CD4-positive, alpha-beta T cell treated with Interleukin-15 for 4 hours (primary cell): Measurements from ENCODE around the gene NOS1AP.

Experiments
- DNase-seq: peaks from one replicate; pipeline ENCODE4 v3.0.0-alpha.2; 2020; ENCODE audit warnings: low spot score

NOS1AP gene

DNA sequence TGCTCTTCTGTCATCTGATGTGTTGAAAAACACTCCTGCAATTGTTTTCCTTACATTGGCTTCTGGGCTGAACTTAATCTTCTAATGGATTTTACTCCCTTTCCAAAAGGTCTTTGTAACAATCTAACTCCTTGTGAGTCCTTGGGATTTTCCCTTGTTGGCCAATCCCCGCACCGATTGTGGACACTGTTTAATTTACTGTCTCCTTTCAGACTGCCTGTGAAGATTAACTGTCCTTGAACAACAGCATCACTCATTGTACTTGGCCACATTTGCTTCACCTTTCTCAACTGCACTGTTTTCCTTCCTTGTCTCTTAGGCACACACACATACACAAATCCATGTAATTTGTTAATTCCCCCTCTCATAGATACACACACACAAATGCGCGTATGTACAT, 186.8 kb downstream of the NOS1AP start:
- DNase-seq, result no peak

DNA sequence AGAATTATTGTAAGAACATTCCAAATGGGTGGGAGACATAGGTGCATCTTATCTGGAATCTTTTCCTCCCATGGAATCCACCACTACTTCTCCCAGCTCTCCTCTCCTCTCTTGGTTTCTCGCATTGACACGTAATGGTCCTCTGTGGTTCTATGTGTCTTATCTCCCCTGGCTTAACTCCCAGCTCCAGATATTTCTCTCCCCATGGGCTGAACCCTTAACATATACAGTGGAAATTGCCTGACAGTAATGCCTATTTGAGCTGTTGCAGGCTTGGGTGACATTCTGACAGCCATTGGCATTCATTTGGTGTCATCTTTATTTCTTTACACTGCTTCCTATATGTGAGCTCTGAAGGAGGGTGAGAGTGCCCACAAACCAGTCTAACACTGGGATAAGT, 188.9 kb downstream of the NOS1AP start:
- DNase-seq, result no peak

DNA sequence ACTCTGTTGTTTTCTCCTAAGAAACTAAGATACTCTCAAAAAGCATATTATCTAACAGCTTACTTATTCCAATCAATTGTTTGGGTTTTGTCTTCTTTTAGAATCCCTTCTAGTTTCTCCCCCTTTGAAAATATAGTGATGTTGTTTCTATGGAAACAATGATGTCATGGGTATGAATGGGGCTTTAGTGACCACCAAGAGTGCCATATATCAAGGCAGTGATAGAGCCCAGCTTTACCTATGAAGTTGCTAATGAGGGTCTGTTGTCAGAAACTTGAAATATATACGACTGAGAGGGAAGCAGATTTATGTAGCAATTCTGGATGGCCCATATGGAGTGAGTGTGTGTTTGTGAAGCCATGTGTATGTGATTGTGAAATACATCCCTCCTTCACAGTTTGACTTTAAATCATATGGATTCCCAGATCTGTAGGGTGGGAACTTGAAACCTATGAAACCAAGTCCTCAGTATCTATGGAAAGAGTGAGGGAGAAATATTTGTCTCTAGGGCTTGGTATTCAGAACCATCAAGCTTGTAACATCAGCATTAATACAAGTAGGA, 190.5 kb downstream of the NOS1AP start:
- DNase-seq, result no peak

DNA sequence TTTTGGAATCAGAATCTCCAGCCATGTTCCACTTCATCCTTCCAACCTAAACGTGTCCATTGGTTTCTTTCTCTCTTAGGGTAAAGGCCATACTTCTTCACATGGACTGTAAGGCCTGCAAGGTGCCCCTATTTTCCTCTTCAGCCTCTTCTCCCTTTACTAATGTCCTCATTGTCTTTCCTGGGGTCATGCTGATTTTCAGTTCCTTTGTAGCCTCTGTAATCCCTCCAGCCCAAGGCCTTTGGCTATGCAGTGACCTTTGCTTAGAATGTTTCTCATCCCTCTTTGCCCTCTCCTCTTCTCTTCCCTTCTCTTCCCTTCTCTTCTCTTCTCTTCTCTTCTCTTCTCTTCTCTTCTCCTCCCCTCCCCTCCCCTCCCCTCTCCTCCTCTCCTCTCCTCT, 194.6 kb downstream of the NOS1AP start:
- no peak for DNase-seq

DNA sequence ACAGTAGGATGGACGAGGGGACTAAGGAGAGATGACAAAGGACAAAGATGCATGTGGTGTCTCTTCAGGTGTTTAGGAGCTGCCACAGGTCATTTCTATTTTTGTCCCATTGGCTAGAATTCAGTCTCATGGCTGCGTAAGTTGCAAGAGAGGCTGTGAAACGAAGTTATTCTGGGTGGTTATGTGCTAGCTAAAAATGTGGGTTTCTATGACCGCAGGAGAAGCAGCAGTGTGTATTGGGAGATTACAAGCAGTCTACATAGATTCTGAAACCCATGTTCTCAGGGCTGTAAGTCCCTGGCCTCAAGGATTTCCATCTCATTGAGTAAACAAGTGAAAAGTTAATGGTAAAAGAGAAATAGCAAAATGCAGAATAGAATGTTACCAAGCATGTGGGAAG, 196.5 kb downstream of the NOS1AP start:
- no peak for DNase-seq

DNA sequence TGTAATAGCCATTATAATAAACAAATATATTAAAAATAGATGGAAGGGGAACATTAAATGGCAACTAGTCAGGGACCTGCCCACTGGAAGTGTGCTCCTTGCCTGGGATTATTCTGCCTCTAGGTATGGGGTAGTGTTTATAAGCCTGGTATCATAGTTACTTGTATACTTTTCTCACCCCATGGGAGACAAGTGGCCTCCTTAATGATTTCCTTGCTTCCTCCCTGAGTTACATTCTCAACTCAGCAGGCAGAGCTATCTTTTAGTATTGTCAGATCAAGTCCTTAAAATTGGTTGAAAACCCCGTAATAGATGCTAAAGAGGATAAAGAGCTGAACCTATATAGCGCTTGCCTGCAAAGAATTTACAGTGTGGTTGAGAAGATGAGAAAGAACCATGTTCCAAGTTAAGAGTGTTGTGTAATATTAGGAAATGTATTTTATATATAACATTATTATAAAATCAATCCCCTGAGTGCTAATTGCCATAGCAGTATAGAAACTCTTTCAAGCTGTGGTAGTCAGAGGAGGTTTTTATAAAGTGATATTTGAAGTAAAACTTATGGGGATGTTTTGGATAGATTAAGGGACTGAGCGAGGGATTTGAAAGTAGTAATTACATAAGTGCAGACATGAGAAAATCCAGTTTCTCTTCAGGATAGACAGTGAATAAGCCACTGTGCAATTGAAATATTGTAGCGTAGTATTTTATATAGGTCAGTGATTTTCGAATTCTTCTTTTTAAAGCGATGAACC, 200.7 kb downstream of the NOS1AP start:
- DNase-seq, result no peak

DNA sequence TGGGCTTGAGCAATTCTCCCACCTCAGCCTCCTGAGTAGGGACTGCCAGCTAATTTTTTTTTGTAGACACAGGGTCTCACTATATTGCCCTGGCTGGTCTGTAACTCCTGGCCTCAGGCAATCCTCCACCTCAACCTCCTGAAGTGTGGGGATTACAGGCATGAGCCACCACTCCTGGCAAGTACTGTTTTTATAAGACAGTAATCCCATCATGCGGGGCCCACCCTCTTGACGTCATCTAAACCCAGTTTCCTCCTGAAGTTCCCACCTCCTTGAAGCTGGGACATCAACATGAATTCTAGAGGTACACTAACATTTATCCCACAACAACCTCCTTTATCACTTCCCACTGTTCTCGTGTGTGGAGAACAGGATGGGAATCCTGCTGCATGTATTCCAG, 202.5 kb downstream of the NOS1AP start:
- no peak for DNase-seq

DNA sequence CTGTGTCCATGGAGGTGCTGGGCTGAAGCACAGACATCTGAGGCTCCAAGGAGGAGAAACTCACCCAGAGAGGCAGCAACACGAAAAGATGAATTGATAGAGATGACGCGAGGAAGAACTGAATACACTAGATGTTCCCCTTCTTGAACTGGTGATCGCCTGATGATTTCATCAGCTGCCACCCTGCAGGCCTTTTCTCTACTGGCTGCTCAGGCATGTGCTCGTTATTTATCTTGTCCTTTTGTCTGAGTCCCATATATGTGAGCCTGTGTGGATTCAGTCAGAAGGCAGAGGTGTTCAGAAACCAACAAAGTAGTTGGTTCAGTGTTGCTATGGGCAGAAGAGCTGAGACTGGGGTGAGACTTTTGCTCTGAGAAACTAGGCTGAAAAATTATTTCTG, 202.9 kb downstream of the NOS1AP start:
- no peak for DNase-seq

DNA sequence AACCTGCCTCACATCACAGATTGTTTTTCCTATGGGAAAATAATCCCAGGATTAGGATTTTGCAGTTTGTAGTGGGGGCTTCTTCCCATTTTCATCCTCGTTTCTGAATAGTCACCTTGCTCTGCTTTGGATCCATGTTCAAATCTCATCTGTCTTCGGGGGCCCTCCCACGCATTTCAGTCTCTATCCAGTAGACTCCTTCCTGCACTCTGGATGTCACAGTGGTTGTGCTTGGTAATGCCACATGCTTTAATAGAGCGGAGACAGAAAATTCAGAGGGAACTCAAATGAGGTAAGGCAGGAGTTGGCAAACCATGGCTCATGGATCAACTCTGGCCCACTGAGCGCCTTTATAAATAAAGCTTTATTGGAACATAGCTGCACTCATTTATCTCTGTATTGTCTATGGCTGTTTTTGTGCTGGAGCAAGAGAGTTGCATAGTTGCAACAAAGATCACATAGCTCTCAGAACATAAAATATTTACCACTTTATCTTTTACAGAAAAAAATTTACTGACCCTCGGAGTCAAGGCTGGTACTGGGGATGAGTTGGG, 206.2 kb downstream of the NOS1AP start:
- no peak for DNase-seq

DNA sequence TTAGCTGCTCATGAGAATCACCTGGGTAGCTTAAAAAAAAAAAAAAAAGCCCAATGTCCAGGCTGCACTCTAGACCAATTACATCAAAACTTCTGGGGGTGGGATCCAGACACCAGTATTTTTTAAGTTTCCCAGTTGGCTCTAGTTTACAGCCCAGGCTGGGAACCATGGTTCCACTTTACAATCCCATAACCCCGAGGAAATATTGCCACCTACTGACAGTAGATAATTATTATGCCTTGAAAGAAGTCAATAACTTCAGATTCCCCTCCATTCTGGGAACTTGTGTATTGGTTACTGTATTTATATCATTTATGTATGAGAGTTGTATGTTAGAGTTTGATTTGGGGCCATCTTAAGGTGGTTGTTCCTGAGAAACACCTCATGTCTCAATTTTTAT, 207.0 kb downstream of the NOS1AP start:
- DNase-seq, result no peak

DNA sequence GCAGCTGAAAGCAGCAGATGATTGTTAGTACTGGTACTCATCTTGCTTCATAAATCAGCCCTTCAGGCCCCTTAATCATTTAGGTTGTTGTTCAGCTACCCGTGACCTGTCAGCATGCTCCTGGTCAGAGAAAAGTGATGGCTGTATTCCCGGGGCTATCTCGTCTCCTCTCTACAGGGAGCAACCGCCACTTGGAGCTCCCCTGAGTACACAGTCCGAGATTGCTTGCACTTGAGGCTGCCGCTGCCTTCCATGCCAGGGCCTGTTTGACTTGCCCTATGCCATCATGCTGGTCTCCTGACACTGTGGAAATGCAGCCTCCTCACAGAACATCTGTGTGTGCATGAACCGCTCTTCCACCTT, 209.6 kb downstream of the NOS1AP start:
- DNase-seq, result no peak

DNA sequence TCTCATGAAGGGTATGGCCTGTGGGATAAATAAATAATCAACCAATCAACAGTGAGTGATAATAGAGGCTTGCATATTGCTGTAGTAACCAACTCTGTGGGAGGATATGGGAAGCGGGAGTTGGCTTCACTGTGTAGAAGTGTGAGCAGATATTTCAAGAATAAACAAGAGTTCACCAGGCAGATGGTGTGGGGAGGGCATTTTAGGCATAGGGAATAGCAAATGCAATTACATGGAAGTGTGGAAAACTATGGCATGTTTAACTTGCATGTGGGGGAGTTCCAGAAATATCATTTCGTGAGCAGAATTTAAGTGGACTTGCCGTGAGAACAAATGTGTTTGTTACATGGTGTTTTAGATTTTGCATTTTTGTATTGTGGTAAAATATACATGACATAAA, 211.9 kb downstream of the NOS1AP start:
- DNase-seq, result no peak

DNA sequence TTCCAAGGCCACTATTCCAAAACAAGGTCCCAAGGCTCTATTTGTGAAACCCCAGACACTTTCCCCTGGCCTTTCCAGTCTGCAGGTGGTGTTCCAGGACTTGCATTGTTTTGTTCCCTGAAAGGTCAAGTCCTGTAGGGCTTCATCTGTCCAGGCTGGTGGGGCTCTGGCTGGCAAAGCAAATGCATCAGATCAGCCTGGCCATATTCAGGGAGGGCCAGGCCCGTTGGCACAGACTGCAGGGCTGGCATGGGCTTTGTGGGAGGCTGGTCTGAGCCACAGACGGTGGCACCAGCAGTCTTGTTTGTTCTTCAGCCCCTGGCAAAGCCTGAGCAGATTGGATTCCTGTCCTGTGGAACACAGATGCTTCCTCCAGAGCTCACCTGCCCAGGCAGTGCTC, 214.2 kb downstream of the NOS1AP start:
- DNase-seq, result no peak

DNA sequence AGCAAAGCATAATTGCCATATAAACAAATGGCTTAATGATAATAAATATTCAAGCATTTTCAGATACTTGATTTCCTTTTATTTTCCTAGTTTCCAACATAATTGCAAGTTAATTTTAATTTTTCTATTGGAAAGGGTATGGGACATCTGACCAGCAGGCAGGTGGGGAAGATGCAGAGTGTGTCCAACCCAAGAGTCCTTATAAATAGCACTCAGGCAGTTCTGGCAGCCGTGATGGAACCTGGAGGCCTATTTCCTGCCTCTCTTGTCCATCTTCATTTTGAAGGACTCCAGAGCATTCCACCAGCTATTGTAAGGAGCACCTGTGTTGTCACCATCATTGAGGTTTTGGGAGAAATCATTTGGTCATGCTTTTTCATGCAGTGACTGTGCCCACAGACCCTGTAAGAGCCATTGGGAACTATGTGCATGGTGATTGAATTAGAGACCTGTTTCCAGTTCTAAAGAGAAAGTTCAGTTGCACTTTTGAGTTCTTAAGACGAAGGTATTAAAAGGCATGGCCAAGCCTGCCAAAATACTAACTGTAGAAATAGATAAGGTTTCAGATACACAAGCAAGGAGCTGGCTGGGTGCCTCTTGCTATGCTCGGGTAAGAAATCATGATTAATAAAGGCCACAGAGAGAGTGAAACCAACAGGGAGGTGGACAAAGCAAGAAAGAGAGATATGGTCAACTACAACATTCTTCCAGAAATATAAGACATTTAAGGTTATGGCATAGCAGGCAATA, 214.9 kb downstream of the NOS1AP start:
- DNase-seq, result no peak

DNA sequence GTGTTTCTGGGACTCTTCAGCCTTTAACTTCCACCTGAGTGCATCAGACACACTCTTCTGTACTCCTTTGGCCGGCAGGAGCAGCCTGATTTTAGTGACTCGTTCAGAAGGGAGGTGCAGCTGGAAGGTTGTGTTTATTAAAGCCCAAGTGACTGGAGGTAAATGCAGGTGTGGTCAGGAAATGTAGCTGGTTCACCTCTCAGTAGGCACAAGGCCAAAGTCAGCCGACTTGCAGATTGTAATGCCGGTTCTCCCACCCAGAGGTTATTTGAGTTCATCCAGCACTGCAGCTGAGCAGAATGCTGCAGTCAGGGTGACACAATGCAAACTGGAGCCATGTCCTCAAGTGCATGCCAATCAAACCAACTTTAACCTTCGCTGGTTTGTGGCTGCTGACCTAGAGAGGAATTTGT, 215.7 kb downstream of the NOS1AP start:
- no peak for DNase-seq

DNA sequence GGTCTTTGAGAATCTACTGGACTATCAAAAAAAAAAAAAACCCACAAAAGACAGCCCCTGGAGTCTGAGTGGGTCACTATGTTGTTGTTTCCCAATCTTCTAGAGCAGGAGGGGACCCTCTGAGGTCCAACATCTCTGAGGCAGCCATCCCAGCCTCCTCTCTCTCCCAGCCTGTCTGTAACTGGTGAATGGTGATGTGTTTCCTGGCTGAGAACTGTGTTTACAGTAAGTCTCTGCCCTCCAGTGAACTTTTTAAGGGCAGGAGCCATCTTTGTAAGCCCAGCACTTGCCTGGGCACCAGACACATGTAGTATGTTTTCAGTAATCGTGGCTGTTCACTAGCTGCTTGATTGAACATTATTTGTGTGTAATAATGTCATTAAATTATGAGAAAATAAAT, 221.5 kb downstream of the NOS1AP start:
- DNase-seq, result no peak

DNA sequence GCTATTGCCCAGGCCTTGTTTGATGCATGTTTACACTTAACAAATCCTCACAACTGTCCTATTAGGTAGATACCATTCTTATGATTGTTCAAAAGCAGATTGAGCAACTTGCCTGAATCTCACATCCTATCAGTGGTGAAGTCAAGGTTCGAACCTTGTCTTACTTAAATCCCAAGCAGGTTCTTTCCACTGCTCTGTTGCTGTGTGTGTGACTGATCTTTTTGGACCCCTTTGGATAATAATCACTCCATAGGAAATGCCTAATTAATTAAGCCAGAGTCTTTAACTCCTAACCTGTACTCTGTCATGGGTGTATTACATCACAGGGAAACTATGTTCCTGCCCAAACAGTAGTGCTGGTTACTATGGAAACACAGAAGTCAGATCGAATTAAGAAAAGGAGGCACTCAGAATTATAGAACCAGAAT, 222.9 kb downstream of the NOS1AP start:
- no peak for DNase-seq

DNA sequence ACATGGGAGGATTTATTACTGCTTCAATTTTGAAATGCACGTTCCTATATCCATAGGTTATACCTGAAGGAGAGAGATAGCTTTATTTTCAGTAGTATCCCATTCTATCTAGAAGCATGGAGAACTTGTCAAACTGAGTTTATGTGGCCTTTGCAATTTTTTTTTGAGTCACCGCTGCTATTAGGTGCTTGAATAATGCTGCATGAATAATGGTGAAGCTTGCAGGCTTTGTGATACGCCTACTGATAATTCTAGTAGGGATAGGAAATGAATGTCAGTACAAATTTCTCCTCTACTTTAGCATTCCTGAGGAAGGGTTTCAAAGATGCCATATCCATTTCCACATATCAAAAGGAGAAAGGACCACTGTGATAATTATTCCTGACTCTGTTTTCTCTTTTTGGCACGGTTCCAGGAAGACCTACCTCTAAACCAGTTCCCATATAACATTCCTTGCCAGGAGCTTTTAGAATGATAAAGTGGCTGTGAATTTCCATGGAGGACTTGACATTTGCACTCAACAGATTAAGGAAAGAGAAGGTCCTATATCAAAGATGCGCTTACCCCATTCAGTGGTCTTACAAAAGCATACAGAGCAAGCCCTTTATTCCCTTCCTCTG, 223.7 kb downstream of the NOS1AP start:
- DNase-seq, result no peak

DNA sequence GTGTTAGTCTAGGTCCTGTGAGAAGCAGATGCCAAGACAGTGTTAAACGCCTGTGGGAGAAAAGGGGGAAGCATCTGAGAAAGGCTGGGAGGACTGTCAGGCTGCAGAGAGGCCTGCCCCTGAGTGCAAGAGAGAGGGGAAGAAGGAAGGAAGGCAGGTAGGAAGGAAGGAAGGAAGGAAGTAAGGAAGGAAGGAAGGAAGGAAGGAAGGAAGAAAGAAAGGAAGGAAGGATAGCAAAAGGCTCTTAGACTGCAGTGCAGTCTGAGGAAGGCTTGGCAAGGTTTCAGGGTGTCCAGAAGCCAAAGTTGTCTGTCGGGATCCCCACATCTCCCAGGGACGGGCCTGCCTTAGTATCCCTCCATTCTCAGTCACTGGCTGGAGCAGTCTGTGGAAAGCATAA, 224.5 kb downstream of the NOS1AP start:
- no peak for DNase-seq

DNA sequence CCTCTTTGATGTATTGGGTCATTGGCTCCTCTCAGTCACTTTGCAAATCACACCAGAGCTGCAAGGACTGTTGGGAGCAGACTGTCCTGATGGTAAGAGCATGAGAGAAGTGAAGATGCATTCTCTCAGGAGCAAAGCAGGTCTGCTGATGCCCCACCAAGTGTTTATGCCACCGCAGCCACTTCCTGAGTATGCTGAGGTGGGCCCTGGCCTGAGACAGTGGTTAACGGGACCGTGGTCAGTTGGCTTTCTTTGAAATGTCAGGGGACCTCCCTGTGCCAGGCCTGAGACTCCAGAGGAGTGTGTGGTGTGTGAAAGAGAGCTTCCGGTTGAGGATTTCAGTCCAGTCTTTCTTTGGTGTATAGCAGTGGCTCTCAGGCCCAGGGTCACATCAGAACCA, 227.7 kb downstream of the NOS1AP start:
- no peak for DNase-seq

DNA sequence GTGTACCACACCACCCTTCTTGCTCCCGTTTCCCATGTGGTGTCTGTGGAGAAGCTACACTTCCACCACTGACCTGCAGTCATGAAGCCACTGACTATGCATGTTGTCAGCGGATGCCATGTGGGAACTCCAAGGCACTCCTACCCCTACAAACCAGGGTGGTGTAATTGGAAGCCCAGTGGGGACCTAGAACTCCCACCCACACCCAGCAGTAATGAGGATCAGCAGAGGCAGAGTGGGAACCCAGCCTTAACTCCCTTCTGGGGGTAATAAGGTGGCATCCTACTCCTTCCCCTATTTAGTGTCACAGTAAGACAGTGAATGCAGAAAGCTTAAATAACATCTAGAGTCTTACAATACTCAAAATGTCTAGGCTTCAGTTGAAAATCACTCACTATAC, 228.8 kb downstream of the NOS1AP start:
- DNase-seq, result no peak

DNA sequence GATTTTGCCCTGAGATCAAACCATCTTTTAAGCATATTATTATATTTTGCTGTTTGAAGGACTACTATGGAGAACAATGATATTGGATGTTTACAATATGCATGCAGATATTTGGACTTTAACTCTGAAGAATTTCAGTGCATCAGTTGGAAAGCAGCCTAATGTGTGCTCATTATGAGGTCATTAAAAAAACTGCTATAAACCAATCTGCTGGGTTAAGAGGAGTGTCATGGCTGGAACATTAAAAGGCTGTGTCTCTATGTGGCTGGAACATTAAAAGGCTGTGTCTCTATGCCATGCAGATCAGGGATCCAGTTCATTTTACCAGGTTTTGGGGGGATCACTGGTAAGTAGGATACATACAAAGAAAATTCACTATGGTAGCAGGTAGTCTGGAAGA, 229.5 kb downstream of the NOS1AP start:
- DNase-seq, result no peak
